ENCODE results near the gene PPFIA1.

The PPFIA1 gene

DNA sequence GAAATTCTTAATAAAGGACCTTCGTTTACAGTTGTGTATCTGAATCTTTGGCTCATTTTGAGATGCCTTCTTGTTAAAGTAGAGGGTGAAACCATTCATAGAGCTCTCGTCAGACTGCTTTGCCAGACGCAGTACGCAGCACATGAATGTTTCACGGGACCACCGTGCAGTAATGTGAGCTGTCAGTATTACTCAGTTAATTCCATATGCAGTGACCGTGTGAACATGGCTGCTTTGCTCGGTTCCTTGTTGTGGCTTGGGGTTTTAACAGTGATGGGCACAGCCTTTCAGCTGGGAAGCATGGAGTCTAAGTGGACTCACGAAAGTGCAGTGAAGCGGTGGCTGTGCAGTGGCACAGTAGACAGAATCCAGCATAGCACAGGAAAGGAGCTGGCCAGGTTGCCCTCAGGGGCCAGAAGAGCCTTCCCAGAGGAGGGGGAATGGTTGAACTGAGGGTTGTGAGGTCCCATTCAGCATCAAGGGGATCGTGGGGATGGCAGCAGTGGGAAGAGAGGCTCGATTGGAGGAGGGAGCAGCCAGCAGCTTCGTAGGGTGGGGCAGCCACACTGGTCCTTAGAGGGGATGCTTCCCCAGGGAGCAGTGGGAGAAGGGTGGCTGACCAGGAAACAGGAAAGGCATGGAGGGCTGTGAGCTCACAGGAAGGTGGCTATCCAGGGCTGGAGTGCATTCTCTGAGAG, 31.4 kb downstream of the PPFIA1 start:
- Histone ChIP-seq H3K27ac (ENCODE audit: low read length) (no peak overlapping the region), H3K9ac (ENCODE audit: low read length) (no peak overlapping the region), H3K4me3 (ENCODE audit: low read length) (no peak overlapping the region)

DNA sequence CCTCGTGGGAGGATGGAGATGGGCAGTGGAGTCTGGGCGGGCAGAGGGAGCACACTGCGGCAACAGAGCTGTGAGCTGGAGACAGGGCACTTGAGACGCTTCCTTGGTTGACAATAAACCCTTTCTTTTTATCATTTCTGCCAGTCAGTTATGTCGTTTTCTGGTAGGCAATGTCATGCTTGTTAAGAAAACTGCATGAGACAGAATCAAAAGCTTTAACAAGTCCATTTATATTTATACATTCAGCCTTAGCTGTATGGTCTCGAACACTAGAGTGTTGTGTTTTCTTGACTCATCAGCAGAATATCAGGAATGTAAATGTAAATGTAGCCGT, 31.9 kb downstream of the PPFIA1 start:
- no peaks in the 10 kb centered on the region for H3K27me3 ChIP-seq (ENCODE audit: control insufficient read depth, insufficient read depth, low read length)
- H3K4me3 ChIP-seq (ENCODE audit: low read length) = no peak overlapping the region
- peaks cover 18% of the 10 kb centered on the region for H3K36me3 ChIP-seq (ENCODE audit: control insufficient read depth, low read depth, low read length)
- H3K4me1 ChIP-seq (ENCODE audit: control insufficient read depth, low read depth, low read length) = no peaks in the 10 kb centered on the region
- no peak overlapping the region for H3K27ac ChIP-seq (ENCODE audit: low read length)
- no peak overlapping the region for H3K9ac ChIP-seq (ENCODE audit: low read length)
- H3K9me3 ChIP-seq (ENCODE audit: control insufficient read depth, low read depth, low read length) = no peaks in the 10 kb centered on the region

More for the DNA sequence above, 31.4 kb downstream of the PPFIA1 start:
- Histone ChIP-seq H3K4me1 (ENCODE audit: control insufficient read depth, low read depth, low read length) (no peaks in the 10 kb centered on the region), H3K9me3 (ENCODE audit: control insufficient read depth, low read depth, low read length) (no peaks in the 10 kb centered on the region), H3K36me3 (ENCODE audit: control insufficient read depth, low read depth, low read length) (peaks cover 18% of the 10 kb centered on the region), H3K27me3 (ENCODE audit: control insufficient read depth, insufficient read depth, low read length) (no peaks in the 10 kb centered on the region)

DNA sequence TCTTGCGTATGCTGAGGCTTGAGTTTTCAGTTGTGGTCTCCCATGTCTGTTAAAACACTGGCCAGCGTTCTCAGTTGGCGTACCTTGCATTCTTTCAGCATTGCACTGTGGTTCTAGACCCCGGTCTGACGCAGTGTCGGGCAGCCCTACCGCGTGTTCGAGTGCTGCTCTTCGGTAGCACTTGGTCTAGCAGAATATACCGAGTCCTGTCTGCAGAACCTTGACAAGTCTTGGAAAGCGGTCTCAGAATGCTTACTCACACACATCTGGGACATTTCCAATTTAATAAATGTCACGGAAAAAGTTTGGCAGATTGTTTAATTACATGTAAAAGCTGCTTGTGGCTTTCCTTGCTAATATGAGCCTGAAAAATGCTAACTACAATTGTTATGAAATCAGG, 32.6 kb downstream of the PPFIA1 start:
- no peak overlapping the region for H3K27ac ChIP-seq (ENCODE audit: low read length)

DNA sequence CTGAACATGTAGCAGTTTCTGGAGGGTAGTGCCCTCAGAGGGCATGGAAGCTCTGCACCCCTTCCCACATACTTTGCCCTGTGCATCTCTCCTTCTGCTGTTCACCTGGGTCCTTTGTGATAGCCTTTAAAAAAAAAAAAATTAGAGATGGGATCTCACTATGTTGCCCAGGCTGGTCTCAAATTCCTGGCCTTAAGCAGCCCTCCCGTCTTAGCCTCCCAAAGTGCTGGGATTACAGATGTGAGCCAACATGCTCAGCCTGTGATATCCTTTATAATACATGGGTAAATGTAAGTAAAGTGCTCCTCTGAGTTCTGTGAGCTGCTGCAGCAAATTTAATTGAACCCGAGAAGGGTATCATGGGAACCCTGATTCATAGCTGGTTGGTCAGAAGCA, 33.7 kb downstream of the PPFIA1 start:
- no peaks in the 10 kb centered on the region for H3K27me3 ChIP-seq (ENCODE audit: control insufficient read depth, insufficient read depth, low read length)
- no peak overlapping the region for H3K9ac ChIP-seq (ENCODE audit: low read length)
- H3K27ac ChIP-seq (ENCODE audit: low read length) = no peak overlapping the region
- no peaks in the 10 kb centered on the region for H3K9me3 ChIP-seq (ENCODE audit: control insufficient read depth, low read depth, low read length)
- H3K36me3 ChIP-seq (ENCODE audit: control insufficient read depth, low read depth, low read length) = peaks cover 11% of the 10 kb centered on the region
- no peaks in the 10 kb centered on the region for H3K4me1 ChIP-seq (ENCODE audit: control insufficient read depth, low read depth, low read length)
- no peak overlapping the region for H3K4me3 ChIP-seq (ENCODE audit: low read length)

More for the DNA sequence above, 32.6 kb downstream of the PPFIA1 start:
- H3K4me3 ChIP-seq (ENCODE audit: low read length) = no peak overlapping the region
- H3K9me3 ChIP-seq (ENCODE audit: control insufficient read depth, low read depth, low read length) = no peaks in the 10 kb centered on the region
- H3K4me1 ChIP-seq (ENCODE audit: control insufficient read depth, low read depth, low read length) = no peaks in the 10 kb centered on the region
- no peaks in the 10 kb centered on the region for H3K27me3 ChIP-seq (ENCODE audit: control insufficient read depth, insufficient read depth, low read length)
- peaks cover 16% of the 10 kb centered on the region for H3K36me3 ChIP-seq (ENCODE audit: control insufficient read depth, low read depth, low read length)
- H3K9ac ChIP-seq (ENCODE audit: low read length) = no peak overlapping the region

DNA sequence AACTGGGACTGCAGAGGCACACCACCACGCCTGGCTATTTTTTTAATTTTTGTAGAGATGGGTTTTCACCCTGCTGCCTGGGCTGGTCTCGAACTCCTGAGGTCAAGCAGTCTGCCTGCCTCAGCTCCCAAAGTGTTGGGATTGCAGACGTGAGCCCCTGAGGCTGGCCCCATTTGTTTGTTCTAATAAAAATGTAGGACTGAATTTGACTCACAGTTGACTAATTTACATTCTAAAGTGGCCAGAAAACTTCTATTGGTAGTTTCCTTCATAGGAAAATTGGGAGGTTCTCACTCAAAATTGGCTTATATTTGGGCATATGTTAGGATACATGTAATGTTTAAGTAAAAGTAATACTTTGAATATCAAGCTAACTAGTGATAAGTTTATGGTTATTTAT, 35.0 kb downstream of the PPFIA1 start:
- H3K4me3 ChIP-seq (ENCODE audit: low read length) = no peak overlapping the region
- H3K27me3 ChIP-seq (ENCODE audit: control insufficient read depth, insufficient read depth, low read length) = no peaks in the 10 kb centered on the region
- no peaks in the 10 kb centered on the region for H3K4me1 ChIP-seq (ENCODE audit: control insufficient read depth, low read depth, low read length)
- no peak overlapping the region for H3K27ac ChIP-seq (ENCODE audit: low read length)
- H3K36me3 ChIP-seq (ENCODE audit: control insufficient read depth, low read depth, low read length) = peaks cover 7% of the 10 kb centered on the region
- no peaks in the 10 kb centered on the region for H3K9me3 ChIP-seq (ENCODE audit: control insufficient read depth, low read depth, low read length)
- H3K9ac ChIP-seq (ENCODE audit: low read length) = no peak overlapping the region

DNA sequence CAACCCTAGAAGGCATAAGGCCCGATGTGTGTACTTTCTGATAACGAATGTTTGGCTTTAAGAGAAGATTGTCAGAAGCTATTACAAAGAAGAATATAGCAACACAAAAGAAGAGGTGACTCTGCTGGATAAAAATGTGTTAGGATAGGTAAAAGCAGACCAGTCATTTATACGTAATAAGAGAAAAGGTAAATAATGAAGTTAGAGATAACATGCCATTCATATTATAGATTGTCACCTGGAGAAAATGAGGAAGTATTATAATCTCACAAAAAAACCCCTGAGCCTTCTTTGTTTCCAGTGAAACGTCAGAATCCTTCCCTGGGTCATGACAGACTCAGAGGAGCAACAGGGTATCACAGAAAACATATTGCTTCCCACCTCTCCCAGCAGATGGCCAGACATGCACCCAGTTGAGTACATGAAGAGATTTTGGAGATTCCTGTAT, 36.1 kb downstream of the PPFIA1 start:
- no peak overlapping the region for H3K27ac ChIP-seq (ENCODE audit: low read length)
- no peak overlapping the region for H3K4me3 ChIP-seq (ENCODE audit: low read length)
- H3K36me3 ChIP-seq (ENCODE audit: control insufficient read depth, low read depth, low read length) = peaks cover 7% of the 10 kb centered on the region
- no peak overlapping the region for H3K9ac ChIP-seq (ENCODE audit: low read length)
- no peaks in the 10 kb centered on the region for H3K27me3 ChIP-seq (ENCODE audit: control insufficient read depth, insufficient read depth, low read length)
- H3K4me1 ChIP-seq (ENCODE audit: control insufficient read depth, low read depth, low read length) = peaks cover 5% of the 10 kb centered on the region
- H3K9me3 ChIP-seq (ENCODE audit: control insufficient read depth, low read depth, low read length) = no peaks in the 10 kb centered on the region

DNA sequence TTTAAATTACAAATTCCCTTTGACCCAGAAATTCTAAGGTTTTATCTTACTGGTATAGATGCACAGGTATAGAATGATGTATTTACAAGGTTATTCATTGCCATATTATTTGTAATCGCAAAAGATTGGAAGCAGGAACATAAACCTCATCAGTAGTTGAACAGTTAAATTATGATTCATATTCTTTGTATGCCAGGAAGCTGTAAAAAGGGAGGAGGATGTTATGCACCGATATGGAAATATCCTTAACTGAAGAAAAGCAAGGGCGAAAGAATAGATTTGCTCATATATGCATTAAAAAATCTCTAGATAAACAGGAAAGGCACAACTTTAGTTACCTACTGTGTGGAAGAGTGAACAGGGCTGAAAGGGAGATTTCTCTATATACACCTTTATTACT, 36.7 kb downstream of the PPFIA1 start:
- Histone ChIP-seq H3K4me1 (ENCODE audit: control insufficient read depth, low read depth, low read length) (peaks cover 11% of the 10 kb centered on the region), H3K27ac (ENCODE audit: low read length) (no peak overlapping the region)

DNA sequence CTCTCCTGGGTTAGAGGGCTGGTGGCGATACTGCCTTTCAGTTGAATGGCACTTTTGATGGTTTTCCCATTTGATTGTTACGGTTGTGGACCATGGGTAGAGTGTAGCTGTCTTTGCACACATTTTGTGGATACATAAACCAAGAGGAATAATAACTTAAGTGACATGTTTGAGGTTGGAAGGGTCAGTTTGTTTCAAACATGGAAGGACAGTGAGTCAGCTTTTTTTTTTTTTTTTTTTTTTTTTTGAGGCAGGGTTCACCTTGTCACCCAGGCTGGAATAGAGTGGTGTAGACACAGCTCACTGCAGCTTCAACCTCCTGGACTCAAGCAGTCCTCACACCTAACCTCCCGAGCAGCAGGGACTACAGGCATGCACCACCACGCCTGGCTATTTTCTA, 41.1 kb downstream of the PPFIA1 start:
- Histone ChIP-seq H3K27ac (ENCODE audit: low read length) (peak overlapping the region; percentile 45), H3K9ac (ENCODE audit: low read length) (peak overlapping the region; percentile 17)

More for the DNA sequence above, 36.7 kb downstream of the PPFIA1 start:
- no peak overlapping the region for H3K4me3 ChIP-seq (ENCODE audit: low read length)
- no peaks in the 10 kb centered on the region for H3K27me3 ChIP-seq (ENCODE audit: control insufficient read depth, insufficient read depth, low read length)
- H3K9ac ChIP-seq (ENCODE audit: low read length) = no peak overlapping the region
- peaks cover 7% of the 10 kb centered on the region for H3K36me3 ChIP-seq (ENCODE audit: control insufficient read depth, low read depth, low read length)
- no peaks in the 10 kb centered on the region for H3K9me3 ChIP-seq (ENCODE audit: control insufficient read depth, low read depth, low read length)

DNA sequence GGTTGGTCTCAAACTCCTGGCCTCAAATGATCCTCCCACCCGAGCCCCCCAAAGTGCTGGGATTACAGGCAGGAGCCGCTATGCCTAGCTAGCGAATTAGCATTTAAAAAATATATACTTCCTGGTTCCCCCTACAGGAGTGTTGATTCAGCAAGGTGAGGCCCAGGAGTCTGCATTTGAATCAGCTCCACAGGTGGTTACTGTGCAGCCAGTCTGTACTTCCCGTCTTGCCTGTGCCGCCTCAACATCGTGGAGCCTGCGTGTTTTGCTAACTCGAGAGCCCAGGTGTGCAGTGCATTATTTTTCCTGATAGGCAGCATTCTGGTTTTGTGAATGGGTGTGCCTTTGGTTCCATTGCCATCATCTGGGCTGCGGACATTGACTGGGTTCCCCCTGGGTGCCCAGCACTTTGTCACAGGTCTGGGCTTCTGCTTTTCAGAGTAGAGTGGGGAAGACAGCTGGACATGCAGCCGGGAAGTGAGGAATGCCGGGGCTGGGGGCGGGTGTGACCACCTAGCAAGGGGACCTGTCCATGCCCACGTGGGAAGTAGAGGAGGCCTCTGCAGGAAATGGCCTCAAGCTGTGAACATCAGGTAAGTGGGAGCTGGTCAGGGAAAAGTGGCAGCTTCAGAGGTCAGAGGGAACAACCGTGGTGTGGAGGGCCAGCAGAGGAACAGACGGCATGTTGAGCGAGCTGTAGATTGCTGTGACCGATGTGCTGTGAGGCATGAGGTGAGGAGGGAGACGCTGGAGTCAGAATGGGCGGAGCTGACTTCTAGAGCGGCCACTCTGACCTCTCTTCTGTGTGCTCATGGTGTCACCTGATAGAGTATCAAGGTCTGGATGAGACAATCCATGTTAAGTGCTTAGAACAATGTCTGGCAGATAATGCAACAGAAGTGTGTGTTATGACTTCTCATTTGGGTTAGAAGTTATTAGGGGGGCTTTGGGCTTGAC, 42.2 kb downstream of the PPFIA1 start:
- H3K4me3 ChIP-seq (ENCODE audit: low read length) = no peak overlapping the region
- no peaks in the 10 kb centered on the region for H3K27me3 ChIP-seq (ENCODE audit: control insufficient read depth, insufficient read depth, low read length)
- H3K36me3 ChIP-seq (ENCODE audit: control insufficient read depth, low read depth, low read length) = no peaks in the 10 kb centered on the region
- H3K9me3 ChIP-seq (ENCODE audit: control insufficient read depth, low read depth, low read length) = no peaks in the 10 kb centered on the region
- peak overlapping the region; percentile 64 for H3K27ac ChIP-seq (ENCODE audit: low read length)
- H3K9ac ChIP-seq (ENCODE audit: low read length) = no peak overlapping the region
- peaks cover 29% of the 10 kb centered on the region for H3K4me1 ChIP-seq (ENCODE audit: control insufficient read depth, low read depth, low read length)

More for the DNA sequence above, 41.1 kb downstream of the PPFIA1 start:
- H3K36me3 ChIP-seq (ENCODE audit: control insufficient read depth, low read depth, low read length) = no peaks in the 10 kb centered on the region
- H3K27me3 ChIP-seq (ENCODE audit: control insufficient read depth, insufficient read depth, low read length) = no peaks in the 10 kb centered on the region
- no peak overlapping the region for H3K4me3 ChIP-seq (ENCODE audit: low read length)
- H3K9me3 ChIP-seq (ENCODE audit: control insufficient read depth, low read depth, low read length) = no peaks in the 10 kb centered on the region
- H3K4me1 ChIP-seq (ENCODE audit: control insufficient read depth, low read depth, low read length) = peaks cover 29% of the 10 kb centered on the region

DNA sequence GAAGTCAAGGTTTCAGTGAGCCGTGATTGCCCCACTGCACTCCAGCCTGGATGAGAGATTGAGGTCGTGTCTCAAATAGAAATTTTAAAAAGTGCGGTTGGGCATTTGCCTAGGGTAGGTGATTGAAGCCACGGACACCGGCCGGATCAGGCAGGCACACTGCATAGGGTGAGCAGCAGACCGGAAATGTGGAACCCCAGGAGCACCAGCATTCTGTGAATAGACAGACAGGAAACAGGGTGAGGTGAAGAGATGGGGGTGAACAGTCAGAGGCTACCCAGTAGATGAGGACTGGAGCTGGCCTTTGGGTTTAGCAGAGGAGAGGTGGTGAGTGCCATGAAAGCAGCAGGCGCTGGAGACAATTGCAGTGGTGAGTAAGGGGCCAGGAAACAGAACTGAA, 43.5 kb downstream of the PPFIA1 start:
- no peaks in the 10 kb centered on the region for H3K27me3 ChIP-seq (ENCODE audit: control insufficient read depth, insufficient read depth, low read length)
- H3K9me3 ChIP-seq (ENCODE audit: control insufficient read depth, low read depth, low read length) = no peaks in the 10 kb centered on the region
- H3K4me3 ChIP-seq (ENCODE audit: low read length) = no peak overlapping the region
- peaks cover 29% of the 10 kb centered on the region for H3K4me1 ChIP-seq (ENCODE audit: control insufficient read depth, low read depth, low read length)
- H3K36me3 ChIP-seq (ENCODE audit: control insufficient read depth, low read depth, low read length) = no peaks in the 10 kb centered on the region
- no peak overlapping the region for H3K9ac ChIP-seq (ENCODE audit: low read length)
- no peak overlapping the region for H3K27ac ChIP-seq (ENCODE audit: low read length)

DNA sequence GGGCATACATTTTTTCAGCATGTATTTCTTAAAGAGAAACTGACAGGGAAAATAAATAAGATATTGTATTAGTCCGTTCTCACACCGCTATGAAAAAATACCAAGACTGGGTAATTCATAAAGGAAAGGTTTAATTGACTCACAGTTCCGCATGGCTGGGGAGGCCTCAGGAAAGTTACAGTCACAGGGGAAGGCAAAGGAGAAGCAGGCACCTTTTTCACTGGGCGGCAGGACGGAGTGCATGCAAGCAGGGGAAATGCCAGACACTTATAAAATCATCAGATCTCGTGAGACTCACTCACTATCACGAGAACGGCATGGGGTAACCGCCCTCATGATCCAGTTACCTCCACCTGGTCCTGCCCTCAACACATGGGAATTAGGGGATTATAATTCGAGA, 44.2 kb downstream of the PPFIA1 start:
- no peaks in the 10 kb centered on the region for H3K9me3 ChIP-seq (ENCODE audit: control insufficient read depth, low read depth, low read length)
- H3K4me3 ChIP-seq (ENCODE audit: low read length) = no peak overlapping the region
- H3K27me3 ChIP-seq (ENCODE audit: control insufficient read depth, insufficient read depth, low read length) = no peaks in the 10 kb centered on the region
- H3K9ac ChIP-seq (ENCODE audit: low read length) = no peak overlapping the region
- peaks cover 33% of the 10 kb centered on the region for H3K4me1 ChIP-seq (ENCODE audit: control insufficient read depth, low read depth, low read length)
- no peak overlapping the region for H3K27ac ChIP-seq (ENCODE audit: low read length)
- H3K36me3 ChIP-seq (ENCODE audit: control insufficient read depth, low read depth, low read length) = peaks cover 1% of the 10 kb centered on the region
